MCF 10A (cell line): ENCODE results near the gene CCDC86. TPM values are rescaled to one million over a fixed set of nuclear protein-coding genes. Genes with fewer than 3 reads are reported as not detected.

ENCODE experiments used
- BruUV-seq: library from RNA; stranded (reverse); fragments of 400-500 nt; replicated peaks from 2 replicates; lab custom pipeline; 2021; lab: Mats Ljungman, UMichigan
- CTCF ChIA-PET: fragments of 300-600 bp; sonication (Branson Sonifier 250); formaldehyde crosslinking; extraction: SDS; loops from one replicate; lab custom pipeline; 2021; ENCODE audit warnings: antibody characterized with exemption, inconsistent platforms; lab: Yijun Ruan, JAX
- POLR2A ChIA-PET: fragments of 300-600, 350-650 bp; sonication (Branson Sonifier 250); formaldehyde crosslinking; extraction: SDS; loops from one replicate; lab custom pipeline; 2020; ENCODE audit warnings: antibody characterized with exemption, inconsistent platforms; lab: Yijun Ruan, JAX
- DNase-seq: peaks from one replicate; pipeline ENCODE4 v3.0.0-alpha.2; 2018; ENCODE audit not compliant: unreplicated experiment
- H3K27ac Mint-ChIP-seq: one replicate; pipeline ENCODE4 v1.8.0; 2022; ENCODE audit warnings: mild to moderate bottlenecking, low read depth, mixed read lengths; ENCODE audit not compliant: unreplicated experiment
- H3K27me3 Mint-ChIP-seq: one replicate; pipeline ENCODE4 v1.8.0; 2022; ENCODE audit warnings: mixed read lengths; ENCODE audit not compliant: insufficient read depth, unreplicated experiment
- H3K36me3 Mint-ChIP-seq: one replicate; pipeline ENCODE4 v1.8.0; 2022; ENCODE audit warnings: mild to moderate bottlenecking, moderate library complexity, mixed read lengths; ENCODE audit not compliant: insufficient read depth, unreplicated experiment
- H3K4me1 Mint-ChIP-seq: one replicate; pipeline ENCODE4 v1.8.0; 2022; ENCODE audit warnings: mixed read lengths; ENCODE audit not compliant: insufficient read depth, unreplicated experiment
- H3K4me3 Mint-ChIP-seq: one replicate; pipeline ENCODE4 v1.8.0; 2022; ENCODE audit warnings: mild to moderate bottlenecking, moderate library complexity, mixed read lengths; ENCODE audit not compliant: unreplicated experiment
- H3K9me3 Mint-ChIP-seq: one replicate; pipeline ENCODE4 v1.8.0; 2022; ENCODE audit warnings: mixed read lengths; ENCODE audit not compliant: unreplicated experiment
- CTCF ChIP-seq: fragments of 200-600 bp; IDR thresholded peaks from one replicate; pipeline ENCODE4 v1.8.0; 2022; ENCODE audit warnings: antibody characterized with exemption, mild to moderate bottlenecking; ENCODE audit not compliant: unreplicated experiment
- intact Hi-C: fragments of 100-400 bp; cut with micrococcal nuclease; formaldehyde crosslinking; loops from 2 replicates; pipeline ENCODE4 v1.14.1; 2022
- total RNA-seq: library from RNA; stranded (reverse); gene quantifications from 2 replicates; pipeline ENCODE4 v1.2.3, GENCODE V29; 2022

CCDC86 gene
- total RNA-seq, 1 experiment from 2014 or later = 57.8 TPM

- BruUV-seq = no TSS peak
- Mint-ChIP-seq H3K36me3 (no peaks in the 10 kb centered on the region), H3K27me3 (no peaks in the 10 kb centered on the region), H3K9me3 (no peaks in the 10 kb centered on the region), H3K4me3 (no peak overlapping the region), H3K27ac (no peak overlapping the region), H3K4me1 (no peaks in the 10 kb centered on the region)
- ChIA-PET POLR2A (interaction anchor here (0.9 to 1.2 kb wide), 2 partner anchors 33 to 42 kb away, joined by 3 read pairs; no protein-coding TSS in a partner anchor), CTCF (interaction anchor here (0.6 to 2.8 kb wide), 6 partner anchors 11 to 624 kb away, joined by 3 to 16 read pairs (median 4); no protein-coding TSS in a partner anchor)
- intact Hi-C loops = no loop called here
- TF ChIP-seq CTCF = no peak
- peak; percentile 76 for DNase-seq
Measured at GRCh38 chr11:60872124-60872960, 30.4 kb downstream of the CCDC86 start.

GRCh38 chr11:60872961-60873524 lies 31.1 kb downstream of the CCDC86 start:
- no peaks in the 10 kb centered on the region for H3K27me3 Mint-ChIP-seq
- no peak overlapping the region for H3K27ac Mint-ChIP-seq
- no TSS peak for BruUV-seq
- TF ChIP-seq CTCF = no peak
- H3K36me3 Mint-ChIP-seq = no peaks in the 10 kb centered on the region
- CTCF ChIA-PET = interaction anchor here (0.6 to 1.8 kb wide), 3 partner anchors 15 to 624 kb away, joined by 3 to 5 read pairs (median 3); no protein-coding TSS in a partner anchor
- DNase-seq = peak; percentile 81
- no peaks in the 10 kb centered on the region for H3K9me3 Mint-ChIP-seq
- POLR2A ChIA-PET = interaction anchor here (0.6 to 0.9 kb wide), 2 partner anchors 32 to 1116 kb away, joined by 3 read pairs; no protein-coding TSS in a partner anchor
- intact Hi-C loops = no loop called here
- H3K4me1 Mint-ChIP-seq = no peaks in the 10 kb centered on the region
- no peak overlapping the region for H3K4me3 Mint-ChIP-seq

GRCh38 chr11:60873533-60873932 lies 31.6 kb downstream of the CCDC86 start:
- intact Hi-C loops = no loop called here
- CTCF ChIA-PET = interaction anchor here (0.6 kb wide), 1 partner anchor 43 kb away, joined by 3 read pairs; no protein-coding TSS in a partner anchor
- BruUV-seq = no TSS peak

More at GRCh38 chr11:60873533-60873932, 31.6 kb downstream of the CCDC86 start:
- DNase-seq = no peak
- Mint-ChIP-seq H3K27ac (no peak overlapping the region), H3K4me3 (no peak overlapping the region), H3K27me3 (no peaks in the 10 kb centered on the region), H3K4me1 (no peaks in the 10 kb centered on the region), H3K9me3 (no peaks in the 10 kb centered on the region), H3K36me3 (peaks cover 5% of the 10 kb centered on the region)
- POLR2A ChIA-PET = interaction anchor here (0.6 kb wide), 1 partner anchor 1117 kb away, joined by 3 read pairs; no protein-coding TSS in a partner anchor
- no peak for TF ChIP-seq CTCF
